CD4-positive, alpha-beta T cell treated with Interleukin-6 at 100 ng/mL for 8 hours (primary cell): ENCODE results near the gene LNX1.

Experiments used
- DNase-seq: peaks from one replicate; pipeline ENCODE4 v3.0.0-alpha.2; 2020; ENCODE audit warnings: mixed read lengths, low spot score

The LNX1 gene

GRCh38 chr4:53572600-53572994 lies 18.7 kb downstream of the LNX1 start:
- no peak for DNase-seq

GRCh38 chr4:53571936-53572599 lies 19.2 kb downstream of the LNX1 start:
- no peak for DNase-seq

- no peak for DNase-seq
Observed at GRCh38 chr4:53563824-53564223, 27.5 kb downstream of the LNX1 start.

- no peak for DNase-seq
Observed at GRCh38 chr4:53562409-53562808, 28.9 kb downstream of the LNX1 start.

GRCh38 chr4:53559021-53559620 lies 32.2 kb downstream of the LNX1 start:
- DNase-seq: no peak

- DNase-seq: no peak
Observed at GRCh38 chr4:53558065-53558801, 33.1 kb downstream of the LNX1 start.

GRCh38 chr4:53557669-53558064 lies 33.6 kb downstream of the LNX1 start:
- DNase-seq: no peak

GRCh38 chr4:53556651-53557050 lies 34.6 kb downstream of the LNX1 start:
- no peak for DNase-seq

GRCh38 chr4:53553486-53554210 lies 37.6 kb downstream of the LNX1 start:
- no peak for DNase-seq

GRCh38 chr4:53552711-53553110 lies 38.6 kb downstream of the LNX1 start:
- DNase-seq: no peak

- no peak for DNase-seq
Observed at GRCh38 chr4:53551958-53552357, 39.3 kb downstream of the LNX1 start.

GRCh38 chr4:53551281-53551864 lies 39.9 kb downstream of the LNX1 start:
- no peak for DNase-seq

GRCh38 chr4:53548662-53549061 lies 42.6 kb downstream of the LNX1 start:
- DNase-seq: no peak

- DNase-seq: no peak
Observed at GRCh38 chr4:53547983-53548382, 43.3 kb downstream of the LNX1 start.

- DNase-seq: no peak
Observed at GRCh38 chr4:53545942-53546581, 45.2 kb downstream of the LNX1 start.

- no peak for DNase-seq
Observed at GRCh38 chr4:53545273-53545672, 46.0 kb downstream of the LNX1 start.

- DNase-seq: no peak
Observed at GRCh38 chr4:53543561-53543960, 47.7 kb downstream of the LNX1 start.

- DNase-seq: no peak
Observed at GRCh38 chr4:53541577-53542206, 49.6 kb downstream of the LNX1 start.

- no peak for DNase-seq
Observed at GRCh38 chr4:53538756-53539155, 52.5 kb downstream of the LNX1 start.

GRCh38 chr4:53537606-53538005 lies 53.7 kb downstream of the LNX1 start:
- no peak for DNase-seq

- DNase-seq: no peak
Observed at GRCh38 chr4:53536328-53536727, 55.0 kb downstream of the LNX1 start.
